Gastrocnemius medialis (tissue), 4 donors: ENCODE measurements around the gene PLA2R1. TPM values are rescaled to one million over a fixed set of nuclear protein-coding genes. Genes with fewer than 3 reads are reported as not detected.

Experiments
- ATAC-seq, 2 donors: fragments of 150-250 bp; one replicate each; pipeline ENCODE4 v1.9.1; 2016
- DNase-seq, 2 donors: peaks; one replicate each; pipeline ENCODE4 v3.0.0-alpha.2; 2019
- H3K27ac ChIP-seq, 4 donors: fragments of 200-600 bp; sonication (generic); 1 replicate in 1 of 4; 2 replicates in 3 of 4; pipeline ENCODE4 v1.5.1; 2016 to 2018; ENCODE audit warnings: mild to moderate bottlenecking in 2 of 4, moderate library complexity in 1 of 4
- H3K27me3 ChIP-seq, 3 donors: fragments of 200-600 bp; sonication (generic) in 2 of 3; 1 replicate in 1 of 3; 2 replicates in 2 of 3; pipeline versions ENCODE4 v1.5.1 to v1.6.0; 2016 to 2019; ENCODE audit warnings: mild to moderate bottlenecking in 1 of 3, moderate library complexity in 1 of 3
- H3K36me3 ChIP-seq, 2 donors: fragments of 200-600 bp; sonication (generic) in 1 of 2; one replicate each; pipeline ENCODE4 v1.5.1; 2017 to 2018
- H3K4me1 ChIP-seq, 2 donors: fragments of 200-600 bp; sonication (generic) in 1 of 2; one replicate each; pipeline ENCODE4 v1.5.1; 2016 to 2017; ENCODE audit warnings: mild to moderate bottlenecking in 2 of 2
- H3K4me3 ChIP-seq, 4 donors: fragments of 200-600 bp; sonication (generic) in 3 of 4; 1 replicate in 1 of 4; 2 replicates in 3 of 4; pipeline ENCODE4 v1.5.1; 2016 to 2019; ENCODE audit warnings: mild to moderate bottlenecking in 2 of 4
- H3K9me3 ChIP-seq, 3 donors: fragments of 200-600 bp; sonication (generic) in 2 of 3; 1 replicate in 1 of 3; 2 replicates in 2 of 3; pipeline ENCODE4 v1.5.1; 2016 to 2019
- POLR2A ChIP-seq, 2 donors: fragments of 450-650 bp; IDR thresholded peaks; one replicate each; pipeline ENCODE4 v1.6.1; 2017; ENCODE audit warnings: antibody characterized with exemption in 2 of 2, mild to moderate bottlenecking in 2 of 2, moderate library complexity in 2 of 2
- in situ Hi-C, 4 donors: fragments of 200-750 bp; cut with MboI; loops; one replicate each; pipeline versions ENCODE4 v1.15.0 to v1.8.0; 2017; ENCODE audit warnings: low sequenced_read_pairs in 4 of 4
- intact Hi-C: fragments of 100-400 bp; cut with DNase I; formaldehyde crosslinking; loops from one replicate; pipeline ENCODE4 v1.15.1; 2023; ENCODE audit warnings: low total_unique reads
- total RNA-seq, 4 donors: library from RNA; depleted of rRNA; stranded (reverse); fragments of >200 nt; gene quantifications; one replicate each; pipeline versions ENCODE4 v1.1.0 to v1.2.3, GENCODE V29; 2016
- TF ChIP-seq, protein P1 (sequence below), 5 experiments: fragments of 450-650 bp in 3 of 5; fragments of 200-600 bp in 2 of 5; sonication (generic) in 2 of 5; IDR thresholded peaks in 4 of 5; conservative IDR thresholded peaks in 1 of 5; 1 replicate in 4 of 5; 2 replicates in 1 of 5; pipeline ENCODE4 v1.5.1; 2016 to 2019; ENCODE audit warnings: antibody characterized with exemption in 5 of 5, mild to moderate bottlenecking in 3 of 5, moderate library complexity in 3 of 5

PLA2R1 gene
- total RNA-seq, 4 donors from 2014 or later: 0.34 to 1.0 (median 0.45) TPM

DNA sequence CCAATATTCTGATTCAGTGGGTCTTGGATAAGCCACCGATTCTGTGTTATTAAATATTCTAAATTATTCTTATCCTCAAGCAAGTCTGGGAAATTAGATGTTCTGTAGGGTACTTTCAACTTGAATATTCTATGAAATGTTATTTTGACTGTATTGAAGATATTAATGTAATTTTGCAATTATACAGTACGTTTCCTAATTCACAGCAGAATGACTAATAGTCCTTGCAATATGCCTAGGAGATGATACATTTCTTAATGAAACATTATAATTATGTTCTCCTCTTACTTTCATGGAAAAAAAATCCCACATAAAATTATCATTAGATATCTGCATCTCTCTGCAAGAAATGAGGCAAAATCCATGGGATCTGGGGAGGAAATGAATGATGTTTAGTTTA lies 46.2 kb upstream of the PLA2R1 start:
- Histone ChIP-seq H3K27ac (no peak overlapping the region), H3K9me3 (no peaks in the 10 kb centered on the region), H3K4me1 (no peaks in the 10 kb centered on the region), H3K27me3 (no peaks in the 10 kb centered on the region), H3K36me3 (no peaks in the 10 kb centered on the region), H3K4me3 (no peak overlapping the region)
- no peak for ATAC-seq
- in situ Hi-C loops (loop anchor here (10.0 to 25.0 kb wide), 3 partner anchors 854 to 879 kb away; no protein-coding TSS in a partner anchor), intact Hi-C loops (no loop called here)
- TF ChIP-seq POLR2A (IDR thresholded peaks at IDR 0.05): no peak
- TF ChIP-seq, protein P1, sequence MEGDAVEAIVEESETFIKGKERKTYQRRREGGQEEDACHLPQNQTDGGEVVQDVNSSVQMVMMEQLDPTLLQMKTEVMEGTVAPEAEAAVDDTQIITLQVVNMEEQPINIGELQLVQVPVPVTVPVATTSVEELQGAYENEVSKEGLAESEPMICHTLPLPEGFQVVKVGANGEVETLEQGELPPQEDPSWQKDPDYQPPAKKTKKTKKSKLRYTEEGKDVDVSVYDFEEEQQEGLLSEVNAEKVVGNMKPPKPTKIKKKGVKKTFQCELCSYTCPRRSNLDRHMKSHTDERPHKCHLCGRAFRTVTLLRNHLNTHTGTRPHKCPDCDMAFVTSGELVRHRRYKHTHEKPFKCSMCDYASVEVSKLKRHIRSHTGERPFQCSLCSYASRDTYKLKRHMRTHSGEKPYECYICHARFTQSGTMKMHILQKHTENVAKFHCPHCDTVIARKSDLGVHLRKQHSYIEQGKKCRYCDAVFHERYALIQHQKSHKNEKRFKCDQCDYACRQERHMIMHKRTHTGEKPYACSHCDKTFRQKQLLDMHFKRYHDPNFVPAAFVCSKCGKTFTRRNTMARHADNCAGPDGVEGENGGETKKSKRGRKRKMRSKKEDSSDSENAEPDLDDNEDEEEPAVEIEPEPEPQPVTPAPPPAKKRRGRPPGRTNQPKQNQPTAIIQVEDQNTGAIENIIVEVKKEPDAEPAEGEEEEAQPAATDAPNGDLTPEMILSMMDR (IDR thresholded peaks at IDR 0.05 in 4 of 5, conservative IDR thresholded peaks at IDR 0.05 in 1 of 5): no peak
- DNase-seq: no peak

DNA sequence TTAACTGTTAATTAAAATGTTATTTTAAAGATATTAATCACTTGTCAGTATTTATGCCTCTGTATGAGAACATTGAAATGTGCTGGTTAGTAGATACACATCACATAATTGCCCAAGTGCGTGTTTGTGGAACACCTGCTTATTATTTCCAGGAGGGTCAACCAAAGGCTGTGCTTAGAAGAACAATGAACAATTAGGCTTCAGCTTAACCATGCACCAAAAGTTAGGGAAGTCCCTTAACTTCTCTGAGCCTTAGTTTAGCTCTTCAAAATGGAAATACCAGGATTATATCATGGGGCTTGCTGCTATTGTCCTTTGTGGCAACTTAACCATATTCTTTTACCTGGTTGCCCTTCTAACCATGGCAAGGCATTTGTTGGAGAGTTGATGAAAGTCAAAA lies 43.0 kb upstream of the PLA2R1 start:
- no peaks in the 10 kb centered on the region for H3K4me1 ChIP-seq
- in situ Hi-C loops: loop anchor here (10.0 to 25.0 kb wide), 3 partner anchors 857 to 882 kb away; no protein-coding TSS in a partner anchor
- no peaks in the 10 kb centered on the region for H3K9me3 ChIP-seq
- no peak overlapping the region for H3K4me3 ChIP-seq
- DNase-seq (no peak), ATAC-seq (no peak)
- TF ChIP-seq, protein P1 (IDR thresholded peaks at IDR 0.05 in 4 of 5, conservative IDR thresholded peaks at IDR 0.05 in 1 of 5): no peak
- TF ChIP-seq POLR2A (IDR thresholded peaks at IDR 0.05): no peak
- intact Hi-C loops: no loop called here
- no peaks in the 10 kb centered on the region for H3K27me3 ChIP-seq
- no peak overlapping the region for H3K27ac ChIP-seq
- no peaks in the 10 kb centered on the region for H3K36me3 ChIP-seq

GRCh38 chr2:160104115-160104514 lies 41.7 kb upstream of the PLA2R1 start:
- Histone ChIP-seq H3K36me3 (no peaks in the 10 kb centered on the region), H3K9me3 (no peaks in the 10 kb centered on the region), H3K27me3 (no peaks in the 10 kb centered on the region), H3K4me3 (no peak overlapping the region), H3K4me1 (no peaks in the 10 kb centered on the region), H3K27ac (no peak overlapping the region)
- ATAC-seq: peak in 1 of 2 donors; percentile 18
- in situ Hi-C loops: loop anchor here (10.0 to 25.0 kb wide), 3 partner anchors 858 to 883 kb away; no protein-coding TSS in a partner anchor
- no peak for DNase-seq
- intact Hi-C loops: no loop called here
- TF ChIP-seq POLR2A (IDR thresholded peaks at IDR 0.05): no peak
- TF ChIP-seq, protein P1 (IDR thresholded peaks at IDR 0.05 in 4 of 5, conservative IDR thresholded peaks at IDR 0.05 in 1 of 5): no peak

- H3K36me3 ChIP-seq: no peaks in the 10 kb centered on the region
- no peak for DNase-seq
- no peak overlapping the region for H3K4me3 ChIP-seq
- H3K27me3 ChIP-seq: no peaks in the 10 kb centered on the region
- TF ChIP-seq POLR2A (IDR thresholded peaks at IDR 0.05): no peak
- TF ChIP-seq, protein P1 (IDR thresholded peaks at IDR 0.05 in 4 of 5, conservative IDR thresholded peaks at IDR 0.05 in 1 of 5): no peak
- H3K9me3 ChIP-seq: peaks cover 0 to 5% (median 0%) of the 10 kb centered on the region in 3 donors
- no peaks in the 10 kb centered on the region for H3K4me1 ChIP-seq
- no peak for ATAC-seq
- intact Hi-C loops: no loop called here
- in situ Hi-C loops: no loop called here
- no peak overlapping the region for H3K27ac ChIP-seq
Measured at GRCh38 chr2:160097326-160097725, 34.9 kb upstream of the PLA2R1 start.

- Histone ChIP-seq H3K36me3 (no peaks in the 10 kb centered on the region), H3K27me3 (no peaks in the 10 kb centered on the region), H3K4me3 (no peak overlapping the region), H3K27ac (no peak overlapping the region), H3K4me1 (no peaks in the 10 kb centered on the region), H3K9me3 (peaks cover 0 to 5% (median 0%) of the 10 kb centered on the region in 3 donors)
- in situ Hi-C loops: no loop called here
- ATAC-seq (no peak), DNase-seq (no peak)
- intact Hi-C loops: no loop called here
- TF ChIP-seq POLR2A (IDR thresholded peaks at IDR 0.05): no peak
- TF ChIP-seq, protein P1 (IDR thresholded peaks at IDR 0.05 in 4 of 5, conservative IDR thresholded peaks at IDR 0.05 in 1 of 5): no peak
Measured at GRCh38 chr2:160096409-160096808, 34.0 kb upstream of the PLA2R1 start.
